ENCODE data around the gene ZBTB8B.

DNA sequence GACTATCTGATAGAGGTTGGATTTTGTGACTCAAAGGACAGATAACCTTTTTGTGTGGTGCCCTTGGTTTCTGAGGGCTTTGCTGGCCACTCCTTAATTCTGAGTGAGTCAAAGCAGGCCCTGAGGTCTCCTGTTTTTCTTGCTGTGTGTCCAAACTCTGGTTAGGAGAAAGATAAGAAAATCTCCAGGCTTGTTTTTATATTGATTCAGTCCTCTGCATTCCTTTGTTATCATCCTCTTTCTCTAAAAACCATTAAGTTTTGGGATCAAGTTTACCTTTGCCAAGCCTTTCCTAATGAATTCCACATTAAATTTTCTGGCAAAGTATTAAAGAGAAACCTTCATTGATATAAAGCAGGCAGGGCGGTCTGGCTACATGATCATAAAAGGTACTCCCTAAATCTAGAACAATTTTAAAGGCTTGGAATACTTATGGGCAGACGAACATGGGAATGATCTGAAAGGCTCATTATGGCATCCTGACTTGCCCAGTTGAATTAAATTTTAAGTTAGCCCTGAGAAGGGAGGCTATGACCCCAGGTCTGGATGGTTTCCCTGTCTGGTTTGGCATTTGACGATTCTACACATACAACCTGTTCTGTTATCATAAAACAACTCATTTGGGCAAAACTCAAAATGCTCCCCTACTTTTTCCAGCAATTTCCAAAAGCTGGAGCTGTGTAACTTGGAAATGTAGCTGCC is 20.8 kb downstream of the ZBTB8B start:
- TF ChIP-seq EZH2 (IDR thresholded peaks at IDR 0.05; ENCODE audit: insufficient read depth, poor library complexity, severe bottlenecking) (no peak), EZH2phosphoT487 (IDR thresholded peaks at IDR 0.05; ENCODE audit: insufficient read depth, low read depth) (no peak)
